SIG-M5 (cell line): ENCODE data around the gene COA3.

ENCODE experiments used
- DNase-seq: peaks from one replicate; lab custom pipeline; 2025; lab: John Stamatoyannopoulos, UW

Gene COA3

GRCh38 chr17:42817866-42818265 is 19.4 kb upstream of the COA3 start:
- no peak for DNase-seq

GRCh38 chr17:42814633-42815399 is 16.3 kb upstream of the COA3 start:
- no peak for DNase-seq

DNA sequence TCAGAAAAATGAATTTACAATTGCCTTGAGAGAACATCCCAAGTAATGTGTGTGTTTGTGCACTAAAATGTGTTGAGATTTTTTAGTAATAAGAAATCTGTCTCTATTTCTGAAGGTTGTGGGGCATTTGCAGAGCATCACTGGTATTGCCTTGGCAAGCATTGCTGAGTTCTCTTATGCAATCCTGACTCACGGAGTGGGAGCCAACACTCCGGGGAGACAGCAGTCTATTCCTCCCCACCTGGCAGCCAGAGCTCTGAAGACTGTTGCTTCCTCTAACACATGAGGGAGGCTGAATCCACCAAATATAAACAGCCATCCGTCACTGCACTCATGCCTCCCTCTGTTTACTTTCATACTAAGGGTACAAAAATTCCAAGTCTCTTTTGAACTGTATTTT is 10.7 kb upstream of the COA3 start:
- no peak for DNase-seq

- DNase-seq: no peak
Measured at GRCh38 chr17:42806249-42806648, 7.7 kb upstream of the COA3 start.

GRCh38 chr17:42804918-42805367 is 6.4 kb upstream of the COA3 start:
- DNase-seq: no peak

GRCh38 chr17:42803074-42803883 is 4.8 kb upstream of the COA3 start:
- DNase-seq: no peak

DNA sequence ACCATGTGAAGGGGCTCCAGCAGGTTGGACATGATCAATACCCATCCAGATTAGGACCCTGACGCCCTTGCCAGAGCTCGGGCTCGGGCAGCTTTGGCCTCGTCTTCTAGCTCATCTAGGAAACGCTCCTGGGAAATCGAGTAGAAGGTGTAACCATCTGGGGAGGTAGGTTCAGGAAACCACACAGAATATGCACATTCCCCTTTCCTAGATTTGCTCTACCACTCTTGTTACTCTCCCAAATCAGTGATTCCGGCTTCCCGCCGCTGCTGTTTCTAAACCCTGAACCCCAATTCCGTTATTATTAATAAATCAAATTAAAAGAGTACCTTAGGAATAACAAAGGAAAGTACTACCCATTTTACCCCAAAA is 507 bp downstream of the COA3 start:
- DNase-seq: no peak

DNA sequence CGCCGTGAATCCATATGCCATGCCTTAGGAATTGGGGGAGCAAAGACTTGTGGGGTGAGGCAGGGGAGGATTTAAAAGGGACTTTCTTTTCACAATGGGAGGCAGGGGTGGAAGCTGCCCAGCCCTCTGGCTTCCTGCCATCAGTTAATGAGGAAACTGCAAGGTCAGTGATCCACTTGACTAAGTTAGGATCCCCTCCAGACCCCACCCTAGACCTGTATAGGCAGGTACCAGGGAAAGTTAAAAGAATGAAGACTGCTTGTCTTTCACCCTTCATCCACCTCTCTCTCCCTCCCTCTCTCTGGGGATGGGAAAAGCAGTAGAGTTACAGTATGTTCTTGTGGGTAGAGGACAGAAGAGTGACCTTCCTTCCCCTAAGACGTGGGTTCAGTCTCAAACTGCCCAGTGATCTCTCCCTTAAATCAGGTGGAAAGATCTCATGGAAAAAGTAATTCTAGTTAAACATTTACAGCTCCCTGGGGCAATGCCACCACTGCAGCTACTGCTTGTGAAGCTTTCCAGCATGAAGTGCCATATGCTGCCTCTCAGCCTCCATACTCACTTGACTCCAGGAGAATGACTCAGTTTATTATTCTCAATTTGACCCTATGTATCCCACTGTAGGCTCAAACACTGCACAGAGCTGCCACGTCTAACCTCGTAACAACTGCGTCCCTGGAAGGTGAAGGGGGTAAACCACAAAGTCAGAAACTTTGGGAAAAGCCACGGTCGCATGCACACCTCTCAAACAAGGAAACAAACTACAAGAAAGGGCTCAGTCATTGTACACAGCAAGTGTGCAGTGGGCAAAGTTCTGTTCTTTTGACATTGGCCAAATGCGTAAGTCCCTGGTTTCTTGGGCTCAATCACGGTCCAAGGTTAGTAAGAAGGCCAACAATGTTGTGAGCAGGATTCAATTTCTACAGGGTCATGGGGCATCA is 1.2 kb downstream of the COA3 start:
- DNase-seq: no peak

GRCh38 chr17:42796066-42796758 is 2.3 kb downstream of the COA3 start:
- DNase-seq: no peak

GRCh38 chr17:42795465-42795864 is 3.0 kb downstream of the COA3 start:
- DNase-seq: no peak

DNA sequence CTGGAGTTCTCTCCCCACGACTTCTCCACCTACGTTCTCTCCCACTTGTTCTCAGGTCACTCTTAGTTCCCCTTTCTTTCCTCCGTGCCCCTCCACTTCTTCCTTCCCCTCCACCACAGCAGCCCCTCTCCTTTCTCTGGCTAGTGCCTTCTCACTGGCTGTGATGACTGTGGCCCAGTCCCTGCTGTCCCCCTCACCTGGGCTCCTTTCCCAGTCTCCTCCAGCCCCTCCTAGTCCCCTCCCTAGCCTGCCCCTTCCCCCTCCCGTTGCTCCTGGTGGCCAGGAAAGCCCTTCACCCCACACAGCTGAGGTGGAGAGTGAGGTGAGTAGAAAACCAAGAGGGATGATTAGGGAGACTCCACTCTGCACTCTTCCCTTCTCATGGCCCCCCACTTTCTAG is 3.4 kb downstream of the COA3 start:
- no peak for DNase-seq

DNA sequence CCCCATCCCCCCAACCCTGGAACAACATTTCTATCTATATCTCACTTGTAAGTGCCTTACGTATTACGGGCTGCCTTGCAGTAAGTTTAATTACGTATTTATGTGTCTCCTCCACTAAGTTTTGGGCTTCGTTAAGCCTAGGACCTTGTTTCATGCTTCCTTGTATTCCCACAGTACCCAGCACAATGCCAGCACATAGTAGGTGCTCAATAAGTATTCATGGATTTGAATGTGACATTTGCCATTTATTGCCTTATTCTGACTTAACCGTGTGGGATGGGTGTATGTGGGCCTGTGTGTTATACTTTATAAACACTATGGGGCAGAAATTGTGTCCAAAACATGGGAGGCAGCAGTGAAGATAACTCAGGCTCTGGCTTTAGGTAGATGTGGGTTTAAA is 6.0 kb downstream of the COA3 start:
- DNase-seq: no peak

- DNase-seq: no peak
Measured at GRCh38 chr17:42791948-42792347, 6.6 kb downstream of the COA3 start.

- no peak for DNase-seq
Measured at GRCh38 chr17:42787266-42787665, 11.2 kb downstream of the COA3 start.

- no peak for DNase-seq
Measured at GRCh38 chr17:42784811-42785592, 13.5 kb downstream of the COA3 start.

GRCh38 chr17:42784409-42784808 is 14.1 kb downstream of the COA3 start:
- no peak for DNase-seq

- no peak for DNase-seq
Measured at GRCh38 chr17:42783791-42784138, 14.7 kb downstream of the COA3 start.

GRCh38 chr17:42783062-42783790 is 15.3 kb downstream of the COA3 start:
- DNase-seq: no peak

- no peak for DNase-seq
Measured at GRCh38 chr17:42782166-42783061, 16.1 kb downstream of the COA3 start.
